Right hindlimb (tissue), 1 donor: ENCODE data around the gene TNN.

ENCODE experiments used
- DNase-seq: peaks from one replicate; pipeline ENCODE4 v3.0.0-alpha.2; 2018

Gene TNN

GRCh38 chr1:175178456-175178855 is 110.8 kb downstream of the TNN start:
- no peak for DNase-seq

- DNase-seq = no peak
Measured at GRCh38 chr1:175179837-175180590, 112.4 kb downstream of the TNN start.

- no peak for DNase-seq
Measured at GRCh38 chr1:175182201-175182746, 114.6 kb downstream of the TNN start.

GRCh38 chr1:175183586-175183985 is 116.0 kb downstream of the TNN start:
- no peak for DNase-seq

- no peak for DNase-seq
Measured at GRCh38 chr1:175185903-175186302, 118.3 kb downstream of the TNN start.

GRCh38 chr1:175186433-175187160 is 119.0 kb downstream of the TNN start:
- no peak for DNase-seq

GRCh38 chr1:175188936-175189335 is 121.3 kb downstream of the TNN start:
- DNase-seq = no peak

- DNase-seq = no peak
Measured at GRCh38 chr1:175191659-175192058, 124.0 kb downstream of the TNN start.

- peak; percentile 71 for DNase-seq
Measured at GRCh38 chr1:175192111-175192629, 124.5 kb downstream of the TNN start.

- DNase-seq = peak; percentile 83
Measured at GRCh38 chr1:175192630-175193526, 125.2 kb downstream of the TNN start, which contains the start of gene KIAA0040. Gene KIAA0040, minus strand, starts transcription at chr1:175192776. Its CDS starts 31,763 bp downstream, at chr1:175161013.

GRCh38 chr1:175193527-175193910 is 125.9 kb downstream of the TNN start:
- DNase-seq = no peak

- DNase-seq = no peak
Measured at GRCh38 chr1:175195281-175195680, 127.6 kb downstream of the TNN start.

- DNase-seq = no peak
Measured at GRCh38 chr1:175195798-175196197, 128.2 kb downstream of the TNN start.

GRCh38 chr1:175197531-175197930 is 129.9 kb downstream of the TNN start:
- DNase-seq = no peak
